CD4-positive, CD25-positive, alpha-beta regulatory T cell (primary cell): ENCODE data around the gene S100A12. TPM values are rescaled to one million over a fixed set of nuclear protein-coding genes. Genes with fewer than 3 reads are reported as not detected.
A peak's percentile ranks its signal among the peaks of the same experiment; 100 is the strongest.

Experiments used
- ATAC-seq, 2 donors: fragments of 150-1000 bp; cut with Tn5 transposase; one replicate each; pipeline ENCODE4 v1.10.0; 2021; ENCODE audit warnings: low read depth in 2 of 2, moderate number of reproducible peaks in 2 of 2, moderate library complexity in 1 of 2
- DNase-seq, 3 donors: peaks; one replicate each; pipeline versions ENCODE4 v3.0.0 to v3.0.0-alpha.2; 2012 to 2022; ENCODE audit warnings: mixed read lengths in 1 of 3
- H3K27ac ChIP-seq: one replicate; pipeline ENCODE4 v1.7.0; 2013; ENCODE audit warnings: mild to moderate bottlenecking, low read length; ENCODE audit not compliant: insufficient read depth, poor library complexity, severe bottlenecking
- H3K27me3 ChIP-seq: one replicate; pipeline ENCODE4 v1.7.0; 2013; ENCODE audit warnings: low read length; ENCODE audit not compliant: control insufficient read depth, insufficient read depth
- H3K36me3 ChIP-seq: one replicate; pipeline ENCODE4 v1.7.0; 2013; ENCODE audit warnings: mild to moderate bottlenecking, low read length, moderate library complexity; ENCODE audit not compliant: control insufficient read depth, insufficient read depth
- H3K4me1 ChIP-seq: 2 replicates; pipeline ENCODE4 v1.7.0; 2013; ENCODE audit warnings: mild to moderate bottlenecking, low read length; ENCODE audit not compliant: insufficient read depth, control insufficient read depth, poor library complexity, severe bottlenecking
- H3K4me3 ChIP-seq: one replicate; pipeline ENCODE4 v1.7.0; 2013; ENCODE audit warnings: low read depth, mild to moderate bottlenecking, low read length, moderate library complexity
- H3K9me3 ChIP-seq, 2 experiments: 1 replicate in 1 of 2; 2 replicates in 1 of 2; pipeline ENCODE4 v1.7.0; 2013; ENCODE audit warnings: low read length in 2 of 2, mild to moderate bottlenecking in 1 of 2, moderate library complexity in 1 of 2; ENCODE audit not compliant: control insufficient read depth in 2 of 2
- H3K27ac Mint-ChIP-seq, 3 donors: one replicate each; pipeline ENCODE4 v1.8.0; 2020 to 2022; ENCODE audit warnings: mild to moderate bottlenecking in 3 of 3, mixed read lengths in 3 of 3, moderate library complexity in 2 of 3
- H3K27me3 Mint-ChIP-seq: one replicate; pipeline ENCODE4 v1.8.0; 2022; ENCODE audit warnings: mild to moderate bottlenecking, mixed read lengths
- H3K36me3 Mint-ChIP-seq: one replicate; pipeline ENCODE4 v1.8.0; 2020; ENCODE audit warnings: mixed read lengths
- H3K4me1 Mint-ChIP-seq, 4 donors: one replicate each; pipeline ENCODE4 v1.8.0; 2020 to 2022; ENCODE audit warnings: mixed read lengths in 4 of 4, mild to moderate bottlenecking in 1 of 4
- H3K4me3 Mint-ChIP-seq, 4 donors: one replicate each; pipeline ENCODE4 v1.8.0; 2020 to 2022; ENCODE audit warnings: mild to moderate bottlenecking in 4 of 4, mixed read lengths in 4 of 4, moderate library complexity in 3 of 4
- H3K9me3 Mint-ChIP-seq, 7 donors: one replicate each; pipeline ENCODE4 v1.8.0; 2020 to 2022; ENCODE audit warnings: mixed read lengths in 7 of 7, mild to moderate bottlenecking in 3 of 7, moderate library complexity in 2 of 7
- polyA plus RNA-seq, 4 donors: library from polyadenylated mRNA; unstranded; fragments of 300-500 nt; fragmentation: Illumina TruSeq; gene quantifications; one replicate each; pipeline ENCODE4 v1.2.3, GENCODE V29; 2021
- total RNA-seq: library from RNA; stranded (reverse); gene quantifications from one replicate; pipeline ENCODE4 v1.2.3, GENCODE V29; 2022

The S100A12 gene
- total and polyA plus RNA-seq, 5 donors from 2014 or later = 0.51 to 2.2 TPM; not detected in 3

DNA sequence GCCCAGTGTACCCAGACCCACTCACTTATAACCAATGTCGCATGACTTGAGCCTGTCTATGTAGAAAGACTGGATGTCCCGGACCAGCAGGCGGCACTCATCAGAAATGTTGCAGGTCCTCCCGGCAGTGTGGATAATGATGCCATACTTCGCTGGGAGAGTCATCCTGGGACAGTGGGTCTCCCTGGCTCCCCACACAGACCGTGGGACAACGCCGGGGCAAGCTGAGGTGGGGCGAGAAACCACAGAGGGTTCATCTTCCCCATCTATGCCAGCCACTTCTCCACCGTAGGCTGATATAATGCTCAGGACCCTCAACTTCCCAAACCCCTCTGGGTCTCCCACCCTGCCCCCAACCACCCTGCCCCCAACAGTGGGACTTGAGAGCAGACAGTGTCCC is 35.1 kb downstream of the S100A12 start:
- DNase-seq (no peak), ATAC-seq (no peak)
- Mint-ChIP-seq H3K27me3 (no peaks in the 10 kb centered on the region), H3K27ac (no peak overlapping the region), H3K4me3 (no peak overlapping the region), H3K4me1 (peaks cover 5 to 47% (median 31%) of the 10 kb centered on the region in 4 donors), H3K9me3 (no peaks in the 10 kb centered on the region), H3K36me3 (no peaks in the 10 kb centered on the region)
- Histone ChIP-seq H3K4me1 (peaks cover 33% of the 10 kb centered on the region), H3K27ac (no peak overlapping the region), H3K9me3 (no peaks in the 10 kb centered on the region), H3K27me3 (no peaks in the 10 kb centered on the region), H3K36me3 (no peaks in the 10 kb centered on the region), H3K4me3 (peak overlapping the region; percentile 45)

DNA sequence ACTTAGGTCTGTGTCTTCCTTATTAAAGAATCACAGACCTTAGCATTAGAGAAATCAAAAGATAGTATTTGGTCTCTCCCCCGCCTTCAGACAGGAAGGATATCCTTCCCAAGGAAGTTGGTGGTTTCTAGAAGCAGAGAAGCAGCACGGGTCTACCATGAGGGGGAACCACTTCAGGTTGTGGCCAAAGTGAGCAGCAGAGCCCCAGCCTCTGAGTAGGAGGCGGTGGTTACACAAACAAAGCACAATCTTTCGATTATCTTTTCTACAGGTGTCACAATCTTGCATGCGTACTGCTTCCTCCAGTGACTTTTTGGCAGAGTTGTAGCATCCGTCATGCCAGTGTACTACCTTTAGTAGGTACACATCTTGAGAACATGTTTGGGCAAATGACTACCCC is 35.6 kb downstream of the S100A12 start:
- H3K4me3 Mint-ChIP-seq = peak overlapping the region in 1 of 4 donors; percentile 53
- ATAC-seq (no peak), DNase-seq (peak in 2 of 3 donors; percentile 4 to 63)
- H3K4me1 ChIP-seq = peaks cover 27% of the 10 kb centered on the region
- no peak overlapping the region for H3K27ac ChIP-seq
- peak overlapping the region; percentile 45 for H3K4me3 ChIP-seq
- no peaks in the 10 kb centered on the region for H3K27me3 Mint-ChIP-seq
- no peaks in the 10 kb centered on the region for H3K9me3 Mint-ChIP-seq
- peaks cover 10 to 45% (median 29%) of the 10 kb centered on the region in 4 donors for H3K4me1 Mint-ChIP-seq
- H3K9me3 ChIP-seq = no peaks in the 10 kb centered on the region
- H3K27ac Mint-ChIP-seq = no peak overlapping the region
- no peaks in the 10 kb centered on the region for H3K36me3 Mint-ChIP-seq
- H3K36me3 ChIP-seq = no peaks in the 10 kb centered on the region
- H3K27me3 ChIP-seq = no peaks in the 10 kb centered on the region

DNA sequence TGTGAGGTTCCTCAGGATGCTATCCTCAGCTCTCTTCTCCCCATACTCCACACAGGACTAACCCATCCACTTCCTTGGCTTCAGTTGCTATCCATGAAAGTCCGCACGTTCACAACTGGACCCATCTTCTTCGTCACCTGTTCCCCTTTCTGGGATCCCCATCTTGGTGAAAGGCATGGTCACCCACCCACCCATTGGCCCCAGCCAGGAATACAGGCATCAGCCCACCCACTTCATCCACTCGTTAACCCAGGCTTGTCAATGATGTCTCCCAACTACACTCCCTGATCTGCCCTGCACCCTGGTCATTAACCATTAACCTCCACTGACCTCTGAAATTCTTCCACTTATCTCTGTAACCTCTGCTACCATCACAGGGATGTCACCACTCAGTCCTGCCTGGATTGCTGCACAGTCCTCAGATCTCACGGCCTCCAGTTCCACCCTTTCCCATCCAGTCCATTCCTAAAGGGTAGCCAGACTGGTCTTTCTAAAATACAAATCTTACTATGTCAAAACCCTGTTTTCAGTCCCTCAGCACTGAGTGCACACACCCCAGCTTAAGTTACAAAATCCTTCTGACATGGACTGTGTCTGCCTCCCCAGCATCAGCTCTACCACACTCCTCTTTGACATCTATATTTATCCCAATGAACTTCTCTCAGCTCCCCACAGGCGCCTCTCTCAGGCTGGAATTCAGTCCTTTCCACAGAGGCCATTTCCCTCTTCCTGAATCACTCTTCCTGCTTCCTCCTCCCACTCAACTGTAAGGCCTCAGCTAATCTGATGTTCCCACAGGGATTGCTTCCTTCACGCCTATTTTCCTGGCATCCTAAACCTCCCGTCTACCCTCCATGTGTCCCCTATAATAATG is 37.2 kb downstream of the S100A12 start:
- Mint-ChIP-seq H3K9me3 (peaks cover 0 to 1% (median 0%) of the 10 kb centered on the region in 7 donors), H3K4me3 (peak overlapping the region in 1 of 4 donors; percentile 58), H3K36me3 (no peaks in the 10 kb centered on the region), H3K27me3 (no peaks in the 10 kb centered on the region), H3K27ac (peak overlapping the region in 1 of 3 donors; percentile 82), H3K4me1 (peaks cover 8 to 30% (median 16%) of the 10 kb centered on the region in 4 donors)
- Histone ChIP-seq H3K9me3 (no peaks in the 10 kb centered on the region), H3K4me1 (peaks cover 13% of the 10 kb centered on the region), H3K27ac (no peak overlapping the region), H3K27me3 (no peaks in the 10 kb centered on the region), H3K36me3 (no peaks in the 10 kb centered on the region), H3K4me3 (no peak overlapping the region)
- DNase-seq (no peak), ATAC-seq (no peak)

DNA sequence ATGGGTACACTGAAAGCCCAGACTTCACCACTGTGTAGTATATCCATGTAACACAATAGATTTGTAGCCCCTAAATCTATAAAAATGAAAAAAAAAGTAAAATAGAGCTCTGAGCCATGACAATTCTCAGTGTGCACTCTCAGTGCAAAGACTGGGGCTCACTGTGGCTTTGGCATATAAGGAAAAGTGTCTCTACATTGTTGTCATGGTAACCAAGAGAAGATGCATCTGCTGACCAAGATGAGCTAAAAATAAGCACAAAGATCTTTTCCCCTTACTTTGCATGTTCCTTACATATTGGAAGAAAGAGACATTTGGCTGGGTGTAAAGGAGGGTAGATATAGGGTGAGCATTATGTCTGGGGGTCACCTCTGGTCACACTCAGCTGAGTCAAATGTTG is 38.8 kb downstream of the S100A12 start:
- H3K9me3 Mint-ChIP-seq = peaks cover 0 to 7% (median 1%) of the 10 kb centered on the region in 7 donors
- no peak for ATAC-seq
- no peaks in the 10 kb centered on the region for H3K36me3 ChIP-seq
- H3K4me3 Mint-ChIP-seq = no peak overlapping the region
- H3K27ac Mint-ChIP-seq = no peak overlapping the region
- H3K4me1 Mint-ChIP-seq = peaks cover 8 to 19% (median 12%) of the 10 kb centered on the region in 4 donors
- peaks cover 11% of the 10 kb centered on the region for H3K4me1 ChIP-seq
- peaks cover 4% of the 10 kb centered on the region for H3K27me3 ChIP-seq
- peaks cover 2 to 7% of the 10 kb centered on the region in 2 experiments for H3K9me3 ChIP-seq
- H3K4me3 ChIP-seq = no peak overlapping the region
- H3K36me3 Mint-ChIP-seq = no peaks in the 10 kb centered on the region
- H3K27ac ChIP-seq = no peak overlapping the region
- H3K27me3 Mint-ChIP-seq = no peaks in the 10 kb centered on the region
- no peak for DNase-seq

DNA sequence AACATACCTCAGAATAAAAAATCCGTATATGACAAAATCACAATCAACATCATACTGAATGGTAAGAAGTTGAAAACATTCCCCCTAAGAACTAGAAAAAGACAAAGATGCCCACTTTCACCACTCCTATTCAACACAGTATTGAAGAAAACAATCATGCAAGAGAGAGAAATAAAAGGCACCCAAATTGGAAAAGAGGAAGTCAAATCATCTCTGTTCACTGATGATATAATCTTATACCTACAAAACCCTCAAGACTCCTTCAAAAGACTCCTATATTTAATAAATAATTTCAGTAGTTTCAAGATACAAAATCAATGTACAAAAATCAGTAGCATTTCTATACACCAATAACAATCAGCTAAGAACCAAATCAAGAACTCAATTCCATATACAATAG is 41.5 kb downstream of the S100A12 start:
- H3K27ac Mint-ChIP-seq = no peak overlapping the region
- Histone ChIP-seq H3K9me3 (peaks cover 6 to 10% of the 10 kb centered on the region in 2 experiments), H3K4me3 (no peak overlapping the region), H3K27ac (no peak overlapping the region), H3K27me3 (peaks cover 9% of the 10 kb centered on the region), H3K4me1 (no peaks in the 10 kb centered on the region), H3K36me3 (no peaks in the 10 kb centered on the region)
- peaks cover 5% of the 10 kb centered on the region for H3K27me3 Mint-ChIP-seq
- H3K9me3 Mint-ChIP-seq = peaks cover 1 to 24% (median 4%) of the 10 kb centered on the region in 7 donors
- H3K4me1 Mint-ChIP-seq = peaks cover 2 to 8% (median 6%) of the 10 kb centered on the region in 4 donors
- ATAC-seq (no peak), DNase-seq (no peak)
- no peak overlapping the region for H3K4me3 Mint-ChIP-seq
- H3K36me3 Mint-ChIP-seq = no peaks in the 10 kb centered on the region

DNA sequence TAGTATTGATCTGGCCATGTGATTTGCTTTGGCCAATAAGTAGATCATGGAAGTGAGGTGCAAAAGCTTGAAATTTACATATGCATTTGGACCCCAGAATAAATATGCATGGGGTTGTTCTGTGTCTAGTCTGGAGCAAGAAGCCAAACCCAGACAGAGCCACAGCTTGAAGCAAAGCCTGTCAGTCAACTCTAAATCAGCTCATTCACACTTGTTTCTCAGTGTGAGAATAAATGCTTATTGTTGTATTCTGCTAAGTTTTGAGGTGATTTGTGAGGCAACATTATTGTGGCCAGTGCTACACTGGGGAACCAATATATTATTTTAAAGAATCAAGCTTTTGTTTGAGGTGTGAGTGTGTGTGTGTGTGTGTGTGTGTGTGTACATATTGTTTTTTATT is 50.5 kb downstream of the S100A12 start:
- Mint-ChIP-seq H3K27me3 (peaks cover 26% of the 10 kb centered on the region), H3K36me3 (no peaks in the 10 kb centered on the region), H3K4me1 (no peaks in the 10 kb centered on the region), H3K9me3 (peaks cover 1 to 42% (median 10%) of the 10 kb centered on the region in 7 donors), H3K27ac (no peak overlapping the region), H3K4me3 (no peak overlapping the region)
- H3K27ac ChIP-seq = no peak overlapping the region
- ATAC-seq = no peak
- peaks cover 10% of the 10 kb centered on the region for H3K27me3 ChIP-seq
- H3K4me3 ChIP-seq = no peak overlapping the region
- no peak for DNase-seq
- H3K9me3 ChIP-seq = peaks cover 7 to 27% of the 10 kb centered on the region in 2 experiments
- H3K4me1 ChIP-seq = no peaks in the 10 kb centered on the region
- no peaks in the 10 kb centered on the region for H3K36me3 ChIP-seq
